Pancreas (tissue), 10 donors: Measurements from ENCODE around the gene NDUFA13. TPM values are rescaled to one million over a fixed set of nuclear protein-coding genes. Genes with fewer than 3 reads are reported as not detected.

ENCODE experiments used
- ATAC-seq, 4 donors: fragments of 200-7000 bp; cut with Tn5 transposase; one replicate each; pipeline versions ENCODE4 v1.8.0 to v1.9.1; 2020; ENCODE audit warnings: mild to moderate bottlenecking in 4 of 4, moderate library complexity in 4 of 4
- DNase-seq, 6 donors: peaks; one replicate each; pipeline ENCODE4 v3.0.0-alpha.2; 2020
- FAIRE-seq: peaks from 2 replicates; lab custom pipeline; 2012; peaks lifted over from hg19 to GRCh38; lab: Jason Lieb, UNC
- H3K27ac ChIP-seq, 4 donors: fragments of 200-600 bp; sonication (generic); 1 replicate in 3 of 4; 2 replicates in 1 of 4; pipeline versions ENCODE4 v1.5.0 to v1.8.0; 2020
- H3K27me3 ChIP-seq, 4 donors: fragments of 200-600 bp; one replicate each; pipeline ENCODE4 v1.8.0; 2021
- H3K36me3 ChIP-seq, 3 donors: fragments of 200-600 bp; sonication (generic) in 1 of 3; one replicate each; pipeline versions ENCODE4 v1.5.0 to v1.8.0; 2020 to 2021
- H3K4me1 ChIP-seq, 3 donors: fragments of 200-600 bp; one replicate each; pipeline ENCODE4 v1.8.0; 2021
- H3K4me3 ChIP-seq, 4 donors: fragments of 200-600 bp; sonication (generic) in 2 of 4; one replicate each; pipeline versions ENCODE4 v1.5.0 to v1.8.0; 2020 to 2021
- H3K9me3 ChIP-seq, 4 donors: fragments of 200-600 bp; one replicate each; pipeline ENCODE4 v1.8.0; 2021
- CTCF ChIP-seq, 4 donors: fragments of 200-600 bp; sonication (generic) in 3 of 4; IDR thresholded peaks; one replicate each; pipeline versions ENCODE4 v1.5.0 to v1.8.0; 2021; ENCODE audit warnings: antibody characterized with exemption in 4 of 4
- WGBS, 2 donors: extraction: QIAGEN DNeasy Blood & Tissue Kit; methylation state at CpG; one replicate each; pipeline ENCODE4 v1.1.7; 2013; 5-methylcytosine and 5-hydroxymethylcytosine counted together
- intact Hi-C, 3 donors: fragments of 100-400 bp; cut with DNase I; formaldehyde crosslinking; loops; one replicate each; pipeline versions ENCODE4 v1.11.1 to v1.14.2; 2022
- polyA plus RNA-seq, 2 donors: library from polyadenylated mRNA; stranded (reverse); fragments of 200-250 nt; gene quantifications; one replicate each; pipeline ENCODE4 v1.2.3, GENCODE V29; 2013
- total RNA-seq, 6 donors: library from RNA; stranded (reverse); fragmentation: NEBNext Ultra II Directional in 4 of 6; extraction: Animal tissue kit (Norgen Biotek cat#: 25700) in 4 of 6; gene quantifications; one replicate each; pipeline versions ENCODE4 v1.2.1 to v1.2.4, GENCODE V29; 2021 to 2023
- donor health status: healthy with polysubstance abuse.
- donor health status: DM: no; HTN: no; CAD: no; lungs with moderate emphysema.
- donor health status: DM: no; HTN: no; CAD: no.
- donor health status: control.
- donor health status: control.
- donor health status: Bipolar disorder and iron deficiency.
- donor health status: DM: yes; HTN: yes; CAD: no.
- donor health status: DM: no; HTN: no; CAD: no.
- donor health status: DM: no; HTN: no; CAD: no.
- donor health status: DM: yes; HTN: yes; CAD: no.

NDUFA13 gene
- total and polyA plus RNA-seq, 8 donors, result 87.9 to 178 (median 133) TPM

DNA sequence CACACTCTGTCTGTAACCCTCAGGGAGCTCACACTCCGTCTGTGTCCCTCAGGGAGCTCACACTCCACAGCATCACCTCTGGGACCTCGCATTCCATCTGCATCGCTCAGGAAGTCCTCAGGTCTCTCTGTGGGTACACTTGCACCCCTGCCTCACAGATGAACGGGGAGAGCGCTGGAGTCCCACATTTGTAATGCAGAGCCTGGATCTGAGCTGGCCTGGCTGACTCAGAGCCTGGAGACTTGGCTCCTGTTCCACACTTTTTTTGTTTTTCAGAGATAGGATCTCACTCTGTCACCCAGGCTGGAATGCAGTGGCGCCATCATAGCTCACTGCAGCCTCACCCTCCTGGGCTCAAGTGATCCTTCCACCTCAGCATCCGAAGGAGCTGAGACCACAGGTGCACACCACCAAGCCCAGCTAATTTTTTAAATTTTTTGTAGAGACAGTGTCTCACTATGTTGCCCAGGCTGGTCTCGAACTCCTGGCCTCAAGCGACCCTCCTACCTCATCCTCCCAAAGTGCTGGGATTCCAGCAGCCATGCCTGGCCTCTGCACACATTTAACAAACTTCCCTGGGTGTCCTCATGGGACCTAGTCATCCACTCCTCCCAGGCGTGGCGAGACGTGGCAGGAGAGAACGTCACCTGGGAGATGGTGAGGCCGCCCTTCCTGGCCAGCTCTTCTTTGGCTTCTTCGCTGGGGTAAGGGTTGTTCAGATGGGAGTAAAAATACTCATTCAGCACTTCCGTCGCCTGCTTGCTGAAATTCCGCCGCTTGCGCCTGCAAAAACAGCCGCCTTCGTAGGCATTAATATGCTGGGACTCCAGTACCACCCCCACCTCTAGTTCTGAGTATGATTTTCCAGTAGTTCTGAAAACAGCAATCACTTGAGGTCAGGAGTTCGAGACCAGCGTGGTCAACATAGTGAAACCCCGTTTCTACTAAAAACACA, 53.1 kb downstream of the NDUFA13 start:
- intact Hi-C loops, result no loop called here
- no peak overlapping the region for H3K27ac ChIP-seq
- no peak for ATAC-seq
- no peak overlapping the region for H3K4me3 ChIP-seq
- no peaks in the 10 kb centered on the region for H3K36me3 ChIP-seq
- WGBS, 2 donors, result 79 to 89% methylated on average over 25 of the region's 25 CpGs
- no peak for TF ChIP-seq CTCF (IDR thresholded peaks at IDR 0.05)
- H3K9me3 ChIP-seq, result no peaks in the 10 kb centered on the region
- H3K27me3 ChIP-seq, result no peaks in the 10 kb centered on the region
- FAIRE-seq, result no peak
- no peaks in the 10 kb centered on the region for H3K4me1 ChIP-seq
- DNase-seq, result no peak

DNA sequence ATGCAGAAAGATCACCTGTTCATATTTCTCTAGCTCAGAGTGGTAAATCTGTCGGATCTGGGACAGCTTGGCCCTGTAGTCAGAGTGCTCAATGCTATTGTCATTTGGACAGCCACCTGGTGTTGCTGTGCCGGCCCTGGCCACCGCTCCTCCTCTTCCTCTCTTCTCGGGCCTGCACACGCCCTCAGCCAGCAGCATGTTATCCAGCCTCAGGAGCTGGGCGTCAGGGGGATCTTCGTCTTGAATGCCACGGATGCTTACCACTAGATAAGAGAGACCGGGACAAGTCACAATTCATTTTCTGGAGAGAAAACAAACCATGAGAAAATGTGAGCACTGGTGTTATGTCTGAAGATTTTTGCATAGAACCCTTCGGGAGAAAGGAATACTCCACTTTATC, 54.5 kb downstream of the NDUFA13 start:
- ATAC-seq (no peak), FAIRE-seq (no peak), DNase-seq (no peak)
- H3K4me1 ChIP-seq, result no peaks in the 10 kb centered on the region
- no peak overlapping the region for H3K4me3 ChIP-seq
- WGBS, 2 donors, result 62 to 71% methylated on average over 10 of the region's 10 CpGs
- intact Hi-C loops, result no loop called here
- no peak for TF ChIP-seq CTCF (IDR thresholded peaks at IDR 0.05)
- no peaks in the 10 kb centered on the region for H3K27me3 ChIP-seq
- H3K27ac ChIP-seq, result no peak overlapping the region
- no peaks in the 10 kb centered on the region for H3K36me3 ChIP-seq
- H3K9me3 ChIP-seq, result no peaks in the 10 kb centered on the region

- Histone ChIP-seq H3K9me3 (no peaks in the 10 kb centered on the region), H3K27ac (no peak overlapping the region), H3K27me3 (no peaks in the 10 kb centered on the region), H3K4me3 (no peak overlapping the region), H3K36me3 (no peaks in the 10 kb centered on the region), H3K4me1 (no peaks in the 10 kb centered on the region)
- WGBS, 2 donors, result 80 to 81% methylated on average over 11 of the region's 11 CpGs
- ATAC-seq, result no peak
- DNase-seq, result no peak
- intact Hi-C loops, result no loop called here
- TF ChIP-seq CTCF (IDR thresholded peaks at IDR 0.05), result no peak
- no peak for FAIRE-seq
Measured at GRCh38 chr19:19571071-19571786, 55.2 kb downstream of the NDUFA13 start.

GRCh38 chr19:19575411-19575810, 59.4 kb downstream of the NDUFA13 start:
- no peak for FAIRE-seq

More at GRCh38 chr19:19575411-19575810, 59.4 kb downstream of the NDUFA13 start:
- no peaks in the 10 kb centered on the region for H3K27me3 ChIP-seq
- DNase-seq, result no peak
- WGBS, 2 donors, result 62 to 70% methylated on average over 6 of the region's 6 CpGs
- H3K27ac ChIP-seq, result no peak overlapping the region
- intact Hi-C loops, result no loop called here
- H3K36me3 ChIP-seq, result no peaks in the 10 kb centered on the region
- H3K4me3 ChIP-seq, result no peak overlapping the region
- no peak for ATAC-seq
- TF ChIP-seq CTCF (IDR thresholded peaks at IDR 0.05), result no peak
- no peaks in the 10 kb centered on the region for H3K4me1 ChIP-seq
- H3K9me3 ChIP-seq, result no peaks in the 10 kb centered on the region

Other genes starting within 250 kb of the NDUFA13 start
- gene TM6SF2, start 242.9 kb upstream of the NDUFA13 start, total RNA-seq, result under 1 TPM in 5 of 6 donors, not detected in 1; 0.08 to 0.50 (median 0.23) TPM
- gene TM6SF2, start 242.9 kb upstream of the NDUFA13 start, polyA plus RNA-seq, result 1 to 10 TPM; 1.5 to 1.6 TPM
- gene SUGP1, start 195.7 kb upstream of the NDUFA13 start, total RNA-seq, result 10 to 100 TPM; 14.6 to 24.6 (median 18.2) TPM
- 10 to 100 TPM; 42.8 to 50.3 TPM for gene SUGP1, start 195.7 kb upstream of the NDUFA13 start, polyA plus RNA-seq
- gene MAU2, start 195.4 kb upstream of the NDUFA13 start, total RNA-seq, result 10 to 100 TPM; 22.6 to 38.8 (median 26.7) TPM
- gene MAU2, start 195.4 kb upstream of the NDUFA13 start, polyA plus RNA-seq, result 10 to 100 TPM; 32.3 to 36.2 TPM
- 10 to 100 TPM; 31.4 to 51.8 (median 41.8) TPM for gene GATAD2A, start 110.5 kb upstream of the NDUFA13 start, total RNA-seq
- 10 to 100 TPM; 11.9 to 13.1 TPM for gene GATAD2A, start 110.5 kb upstream of the NDUFA13 start, polyA plus RNA-seq
- gene TSSK6, start 677 bp upstream of the NDUFA13 start, total RNA-seq, result 1 to 10 TPM in 4 of 6 donors, under 1 TPM in 2; 0.69 to 2.3 (median 1.3) TPM
- 1 to 10 TPM; 1.5 to 2.5 TPM for gene TSSK6, start 677 bp upstream of the NDUFA13 start, polyA plus RNA-seq
- gene YJEFN3, start 12.7 kb downstream of the NDUFA13 start, total RNA-seq, result 1 to 10 TPM in 5 of 6 donors, under 1 TPM in 1; 0.76 to 3.7 (median 1.9) TPM
- 10 to 100 TPM; 28.4 to 38.8 TPM for gene YJEFN3, start 12.7 kb downstream of the NDUFA13 start, polyA plus RNA-seq
- gene CILP2, start 22.0 kb downstream of the NDUFA13 start, total RNA-seq, result 1 to 10 TPM in 1 of 6 donors, under 1 TPM in 1, not detected in 4; 0.12 to 1.4 TPM
- gene CILP2, start 22.0 kb downstream of the NDUFA13 start, polyA plus RNA-seq, result not detected
- gene PBX4, start 102.5 kb downstream of the NDUFA13 start, total RNA-seq, result under 1 TPM; 0.18 to 0.53 (median 0.43) TPM
- 1 to 10 TPM; 3.9 to 4.0 TPM for gene PBX4, start 102.5 kb downstream of the NDUFA13 start, polyA plus RNA-seq
- gene LPAR2, start 112.0 kb downstream of the NDUFA13 start, total RNA-seq, result 10 to 100 TPM in 4 of 6 donors, 1 to 10 TPM in 2; 9.6 to 16.1 (median 10.7) TPM
- gene LPAR2, start 112.0 kb downstream of the NDUFA13 start, polyA plus RNA-seq, result 10 to 100 TPM; 24.2 to 28.6 TPM
- gene GMIP, start 127.4 kb downstream of the NDUFA13 start, total RNA-seq, result 10 to 100 TPM in 1 of 6 donors, 1 to 10 TPM in 5; 5.4 to 16.4 (median 6.6) TPM
- gene GMIP, start 127.4 kb downstream of the NDUFA13 start, polyA plus RNA-seq, result 10 to 100 TPM in 1 of 2 donors, 1 to 10 TPM in 1; 3.5 to 10.5 TPM
- gene ATP13A1, start 147.5 kb downstream of the NDUFA13 start, total RNA-seq, result 10 to 100 TPM; 24.9 to 46.2 (median 33.6) TPM
- gene ATP13A1, start 147.5 kb downstream of the NDUFA13 start, polyA plus RNA-seq, result 10 to 100 TPM; 63.8 to 77.3 TPM
- 1 to 10 TPM; 3.3 to 7.1 (median 4.3) TPM for gene ZNF101, start 152.6 kb downstream of the NDUFA13 start, total RNA-seq
- 1 to 10 TPM; 5.2 to 5.4 TPM for gene ZNF101, start 152.6 kb downstream of the NDUFA13 start, polyA plus RNA-seq
- gene ZNF14, start 216.9 kb downstream of the NDUFA13 start, total RNA-seq, result 1 to 10 TPM; 2.1 to 4.5 (median 3.1) TPM
- 1 to 10 TPM; 2.0 to 3.2 TPM for gene ZNF14, start 216.9 kb downstream of the NDUFA13 start, polyA plus RNA-seq